ENCODE data around the gene RERE.

GRCh38 chr1:8349473-8349865 lies 468.0 kb downstream of the RERE start:
- TF ChIP-seq CTCF (IDR thresholded peaks at IDR 0.05) (no peak), POLR2A (IDR thresholded peaks at IDR 0.05) (no peak)

Measured in uterus (tissue), 2 donors.